PC-9 (cell line): ENCODE measurements around the gene ATXN1. TPM values are rescaled to one million over a fixed set of nuclear protein-coding genes. Genes with fewer than 3 reads are reported as not detected.

Experiments used
- BruUV-seq: library from RNA; stranded (reverse); fragments of 400-500 nt; replicated peaks from 2 replicates; lab custom pipeline; 2021; lab: Mats Ljungman, UMichigan
- CTCF ChIA-PET: fragments of 300-600 bp; sonication (Branson Sonifier 250); formaldehyde crosslinking; loops from one replicate; lab custom pipeline; 2022; ENCODE audit warnings: antibody characterized with exemption; lab: Charles Lee
- POLR2A ChIA-PET: fragments of 300-600 bp; sonication (Branson Sonifier 250); formaldehyde crosslinking; loops from one replicate; lab custom pipeline; 2022; ENCODE audit warnings: antibody characterized with exemption; ENCODE audit not compliant: unreplicated experiment; lab: Charles Lee
- DNase-seq, 2 experiments: peaks; one replicate each; pipeline versions ENCODE4 v3.0.0 to v3.0.0-alpha.2; 2015 to 2022; ENCODE audit warnings: mixed read lengths in 1 of 2
- H2AFZ ChIP-seq: fragments of 200-600 bp; sonication (generic); 2 replicates; pipeline ENCODE4 v1.8.1; 2017; ENCODE audit warnings: antibody characterized with exemption
- H3F3A ChIP-seq: fragments of 200-600 bp; sonication (generic); 2 replicates; pipeline ENCODE4 v1.8.1; 2017; ENCODE audit warnings: antibody characterized with exemption, mild to moderate bottlenecking, low read depth; ENCODE audit not compliant: insufficient read depth
- H3K27ac ChIP-seq: fragments of 200-600 bp; sonication (generic); 2 replicates; pipeline ENCODE4 v1.6.1; 2016; ENCODE audit warnings: mixed run types
- H3K27me3 ChIP-seq: fragments of 200-600 bp; sonication (generic); 2 replicates; pipeline ENCODE4 v1.6.1; 2016; ENCODE audit warnings: low read depth, mixed run types; ENCODE audit not compliant: insufficient read depth
- H3K36me3 ChIP-seq: fragments of 200-600 bp; sonication (generic); 2 replicates; pipeline ENCODE4 v1.6.1; 2016; ENCODE audit warnings: low read depth, mixed run types
- H3K4me1 ChIP-seq: fragments of 200-600 bp; sonication (generic); replicated peaks from 2 replicates; pipeline ENCODE4 v1.6.1; 2016; ENCODE audit warnings: mixed run types; ENCODE audit not compliant: insufficient read depth
- H3K4me2 ChIP-seq: fragments of 200-600 bp; sonication (generic); 2 replicates; pipeline ENCODE4 v1.6.1; 2017; ENCODE audit warnings: mixed run types
- H3K4me3 ChIP-seq: fragments of 200-600 bp; sonication (generic); 2 replicates; pipeline ENCODE4 v1.6.1; 2016; ENCODE audit warnings: mixed run types
- H3K79me2 ChIP-seq: fragments of 200-600 bp; sonication (generic); 2 replicates; pipeline ENCODE4 v1.6.1; 2017; ENCODE audit warnings: low read depth, mixed run types
- H3K9me2 ChIP-seq: fragments of 200-600 bp; sonication (generic); 2 replicates; pipeline ENCODE4 v1.8.1; 2017; ENCODE audit warnings: mild to moderate bottlenecking; ENCODE audit not compliant: insufficient read depth
- H3K9me3 ChIP-seq: fragments of 200-600 bp; sonication (generic); 2 replicates; pipeline ENCODE4 v1.8.1; 2016; ENCODE audit warnings: low read depth; ENCODE audit not compliant: insufficient read depth
- H4K20me1 ChIP-seq: fragments of 200-600 bp; sonication (generic); 2 replicates; pipeline ENCODE4 v1.8.1; 2017; ENCODE audit not compliant: insufficient read depth
- EZH2 ChIP-seq: fragments of 200-600 bp; sonication (generic); IDR thresholded peaks from 2 replicates; pipeline ENCODE4 v1.8.0; 2017; ENCODE audit warnings: antibody characterized with exemption, low read depth
- intact Hi-C: fragments of 100-400 bp; cut with micrococcal nuclease; formaldehyde crosslinking; loops from one replicate; pipeline ENCODE4 v1.10.0; 2022; ENCODE audit not compliant: unreplicated experiment
- total RNA-seq: library from RNA; stranded (reverse); gene quantifications from 2 replicates; pipeline ENCODE4 v1.2.3, GENCODE V29; 2021
- TF ChIP-seq, protein P1 (sequence below): fragments of 200-600 bp; sonication (generic); conservative IDR thresholded peaks from 2 replicates; pipeline ENCODE4 v1.6.1; 2017; ENCODE audit warnings: mixed run types, antibody characterized with exemption, mild to moderate bottlenecking, moderate library complexity

ATXN1 gene
- total RNA-seq, 1 experiment from 2014 or later: 42.7 TPM

DNA sequence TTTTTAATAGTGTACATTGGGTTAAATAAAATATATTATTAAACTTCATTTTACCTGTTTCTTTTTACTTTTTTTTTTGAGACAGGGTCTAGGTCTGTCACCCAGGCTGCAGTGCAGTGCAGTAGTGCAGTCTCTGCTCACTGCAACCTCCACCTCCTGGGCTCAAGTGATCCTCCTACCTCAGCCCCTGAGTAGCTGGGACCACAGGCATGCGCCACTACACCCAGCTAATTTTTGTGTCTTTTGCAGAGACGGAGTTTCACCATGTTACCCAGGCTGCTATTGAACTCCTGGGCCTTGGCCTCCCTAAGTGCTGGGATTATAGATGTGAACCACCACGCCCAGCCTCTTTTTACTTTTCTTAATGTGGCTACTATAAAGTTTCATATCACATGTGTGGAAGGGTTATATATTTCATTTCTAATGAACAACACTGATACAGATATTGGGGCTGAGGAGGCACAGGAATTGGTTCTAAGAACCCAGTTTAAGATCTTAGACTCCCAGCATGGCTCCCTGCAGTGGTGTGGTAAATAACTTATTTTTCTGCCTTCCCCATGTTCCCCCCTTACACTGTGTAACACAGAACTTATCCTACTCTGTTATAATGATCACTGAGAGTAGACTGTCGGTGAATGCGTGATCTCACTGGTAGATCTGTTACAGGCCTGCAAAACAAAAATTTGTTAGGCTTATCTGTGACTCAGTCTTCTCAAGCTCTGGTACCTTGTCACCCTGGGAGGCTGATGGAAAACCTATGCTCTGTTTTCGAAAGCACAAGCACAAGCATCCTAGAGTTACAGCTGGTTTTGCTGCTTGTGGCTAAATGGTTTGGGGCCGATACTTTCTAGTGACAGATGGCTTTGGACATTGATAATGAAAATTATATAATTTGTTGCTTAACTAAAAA is 5.8 kb upstream of the ATXN1 start:
- TF ChIP-seq, protein P1, sequence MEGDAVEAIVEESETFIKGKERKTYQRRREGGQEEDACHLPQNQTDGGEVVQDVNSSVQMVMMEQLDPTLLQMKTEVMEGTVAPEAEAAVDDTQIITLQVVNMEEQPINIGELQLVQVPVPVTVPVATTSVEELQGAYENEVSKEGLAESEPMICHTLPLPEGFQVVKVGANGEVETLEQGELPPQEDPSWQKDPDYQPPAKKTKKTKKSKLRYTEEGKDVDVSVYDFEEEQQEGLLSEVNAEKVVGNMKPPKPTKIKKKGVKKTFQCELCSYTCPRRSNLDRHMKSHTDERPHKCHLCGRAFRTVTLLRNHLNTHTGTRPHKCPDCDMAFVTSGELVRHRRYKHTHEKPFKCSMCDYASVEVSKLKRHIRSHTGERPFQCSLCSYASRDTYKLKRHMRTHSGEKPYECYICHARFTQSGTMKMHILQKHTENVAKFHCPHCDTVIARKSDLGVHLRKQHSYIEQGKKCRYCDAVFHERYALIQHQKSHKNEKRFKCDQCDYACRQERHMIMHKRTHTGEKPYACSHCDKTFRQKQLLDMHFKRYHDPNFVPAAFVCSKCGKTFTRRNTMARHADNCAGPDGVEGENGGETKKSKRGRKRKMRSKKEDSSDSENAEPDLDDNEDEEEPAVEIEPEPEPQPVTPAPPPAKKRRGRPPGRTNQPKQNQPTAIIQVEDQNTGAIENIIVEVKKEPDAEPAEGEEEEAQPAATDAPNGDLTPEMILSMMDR: no peak
- TF ChIP-seq EZH2: no peak
- intact Hi-C loops: loop anchor here (1.0 kb wide), 1 partner anchor 198 kb away; no protein-coding TSS in a partner anchor
- Histone ChIP-seq H4K20me1 (no peaks in the 10 kb centered on the region), H3K9me3 (no peaks in the 10 kb centered on the region), H3K4me3 (no peak overlapping the region), H3K4me1 (peaks cover 84% of the 10 kb centered on the region), H3K27me3 (no peaks in the 10 kb centered on the region), H3K27ac (peak overlapping the region; percentile 97), H3F3A (peaks cover 57% of the 10 kb centered on the region), H3K36me3 (no peaks in the 10 kb centered on the region), H3K4me2 (no peak overlapping the region), H3K9me2 (no peaks in the 10 kb centered on the region), H3K79me2 (peaks cover 7% of the 10 kb centered on the region; the same call in 1 of the 2 replicates), H2AFZ (no peak overlapping the region)
- no peak for DNase-seq
- no TSS peak for BruUV-seq
- ChIA-PET CTCF (no interaction called here), POLR2A (no interaction called here)

DNA sequence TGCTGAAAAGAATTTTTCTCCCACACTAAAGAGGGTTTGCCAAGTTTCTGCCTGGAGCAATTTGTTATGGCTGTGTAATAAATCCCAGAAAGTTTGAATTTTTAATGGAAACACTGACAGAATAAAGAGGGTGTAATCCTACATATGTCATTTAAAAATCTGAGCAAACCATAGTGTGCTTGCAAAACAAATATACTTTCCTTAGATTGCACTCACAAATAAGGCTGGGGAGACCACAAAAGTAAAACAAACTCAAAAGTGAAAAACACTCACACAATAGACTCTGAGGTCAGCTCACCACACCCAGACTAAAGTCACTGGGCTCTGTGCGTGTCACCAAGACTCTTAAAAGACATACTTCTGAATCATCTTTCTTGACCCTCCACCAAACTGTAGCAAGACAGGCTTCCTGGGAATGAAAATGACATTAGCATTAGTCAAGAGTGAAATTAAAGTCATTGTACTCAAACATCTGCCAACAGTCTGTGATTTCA is 4.8 kb upstream of the ATXN1 start:
- no peaks in the 10 kb centered on the region for H4K20me1 ChIP-seq
- intact Hi-C loops: loop anchor here (1.0 kb wide), 1 partner anchor 199 kb away; no protein-coding TSS in a partner anchor
- H3K36me3 ChIP-seq: no peaks in the 10 kb centered on the region
- 0 out of 2 replicates have a peak overlapping the region, but pooled peaks have one; percentile 15 for H3K4me3 ChIP-seq
- H3K79me2 ChIP-seq: peaks cover 7% of the 10 kb centered on the region; the same call in 1 of the 2 replicates
- H3K9me3 ChIP-seq: no peaks in the 10 kb centered on the region
- H3K27me3 ChIP-seq: no peaks in the 10 kb centered on the region
- DNase-seq: peak; percentile 65 to 98
- BruUV-seq: no TSS peak
- ChIA-PET CTCF (interaction anchor here (0.6 to 1.4 kb wide), 2 partner anchors 54 to 199 kb away, joined by 3 to 6 read pairs; no protein-coding TSS in a partner anchor), POLR2A (interaction anchor here (0.8 kb wide), 1 partner anchor 202 kb away, joined by 6 read pairs; no protein-coding TSS in a partner anchor)
- H2AFZ ChIP-seq: no peak overlapping the region
- peaks cover 80% of the 10 kb centered on the region for H3K4me1 ChIP-seq
- H3K4me2 ChIP-seq: peak overlapping the region; percentile 97
- peaks cover 61% of the 10 kb centered on the region for H3F3A ChIP-seq
- peak overlapping the region; percentile 97 for H3K27ac ChIP-seq
- H3K9me2 ChIP-seq: no peaks in the 10 kb centered on the region
- TF ChIP-seq, protein P1: no peak
- no peak for TF ChIP-seq EZH2

DNA sequence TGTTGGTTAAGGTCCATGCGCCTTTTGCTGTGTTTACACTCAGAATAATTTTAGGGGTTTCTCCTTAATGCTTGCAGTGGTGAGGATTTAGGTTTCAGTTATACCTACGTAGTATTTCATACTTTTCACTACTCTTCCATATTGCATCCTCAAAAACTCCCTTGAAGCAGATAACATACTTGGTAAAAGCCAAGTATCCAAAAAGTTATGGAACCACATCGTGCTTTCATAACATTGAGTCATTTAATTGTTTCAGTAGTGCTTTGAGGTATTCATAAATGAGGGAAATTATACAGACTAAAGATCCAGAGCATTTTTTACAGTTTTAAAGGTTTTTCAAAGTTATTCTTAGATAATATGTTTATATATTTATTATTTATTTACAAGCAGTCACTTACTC is 4.0 kb upstream of the ATXN1 start:
- Histone ChIP-seq H3K27me3 (no peaks in the 10 kb centered on the region), H3K27ac (peak overlapping the region; percentile 97), H3K36me3 (no peaks in the 10 kb centered on the region), H4K20me1 (no peaks in the 10 kb centered on the region), H3K4me2 (peak overlapping the region; percentile 97), H3K4me3 (no peak overlapping the region), H3K9me3 (no peaks in the 10 kb centered on the region), H3K9me2 (no peaks in the 10 kb centered on the region), H3K4me1 (peaks cover 72% of the 10 kb centered on the region), H2AFZ (no peak overlapping the region), H3F3A (peaks cover 53% of the 10 kb centered on the region), H3K79me2 (peaks cover 7% of the 10 kb centered on the region; the same call in 1 of the 2 replicates)
- intact Hi-C loops: no loop called here
- no peak for TF ChIP-seq EZH2
- TF ChIP-seq, protein P1: no peak
- CTCF ChIA-PET: interaction anchor here (1.4 kb wide), 1 partner anchor 200 kb away, joined by 6 read pairs; no protein-coding TSS in a partner anchor
- BruUV-seq: no TSS peak
- POLR2A ChIA-PET: no interaction called here
- DNase-seq: no peak
